SU-DHL-6 (cell line): ENCODE measurements around the gene PHB1.

ENCODE experiments used
- EZH2phosphoT487 ChIP-seq: fragments of 200-600 bp; sonication (generic), shearing (Covaris generic); conservative IDR thresholded peaks from 2 replicates; pipeline ENCODE4 v1.6.1; 2018; ENCODE audit warnings: mild to moderate bottlenecking, antibody characterized with exemption, low read length, moderate library complexity, mixed read lengths
- TF ChIP-seq, protein P1 (sequence below): fragments of 200-600 bp; sonication (generic); IDR thresholded peaks from one replicate; pipeline ENCODE4 v1.5.1; 2017; ENCODE audit warnings: antibody characterized with exemption, mild to moderate bottlenecking, low read length, moderate library complexity; ENCODE audit not compliant: insufficient read depth, poor library complexity, severe bottlenecking

DNA sequence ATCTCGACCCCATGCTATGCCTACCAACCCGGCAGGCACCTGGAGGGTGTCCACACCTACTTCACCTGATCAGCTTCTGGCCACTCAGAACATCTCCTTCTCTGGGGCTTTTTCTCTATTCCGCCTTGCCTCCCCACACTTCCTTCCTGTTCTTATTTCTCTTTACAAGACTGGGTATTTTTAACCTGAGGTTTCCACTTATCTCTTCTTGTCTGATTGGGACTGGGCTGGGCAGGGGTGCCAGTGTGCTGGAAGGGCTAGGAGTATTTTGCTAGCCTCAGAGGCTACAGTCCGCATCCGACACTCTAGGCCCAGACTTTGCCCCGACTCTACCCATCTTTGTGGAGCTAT is 26.4 kb downstream of the PHB1 start:
- TF ChIP-seq, protein P1, sequence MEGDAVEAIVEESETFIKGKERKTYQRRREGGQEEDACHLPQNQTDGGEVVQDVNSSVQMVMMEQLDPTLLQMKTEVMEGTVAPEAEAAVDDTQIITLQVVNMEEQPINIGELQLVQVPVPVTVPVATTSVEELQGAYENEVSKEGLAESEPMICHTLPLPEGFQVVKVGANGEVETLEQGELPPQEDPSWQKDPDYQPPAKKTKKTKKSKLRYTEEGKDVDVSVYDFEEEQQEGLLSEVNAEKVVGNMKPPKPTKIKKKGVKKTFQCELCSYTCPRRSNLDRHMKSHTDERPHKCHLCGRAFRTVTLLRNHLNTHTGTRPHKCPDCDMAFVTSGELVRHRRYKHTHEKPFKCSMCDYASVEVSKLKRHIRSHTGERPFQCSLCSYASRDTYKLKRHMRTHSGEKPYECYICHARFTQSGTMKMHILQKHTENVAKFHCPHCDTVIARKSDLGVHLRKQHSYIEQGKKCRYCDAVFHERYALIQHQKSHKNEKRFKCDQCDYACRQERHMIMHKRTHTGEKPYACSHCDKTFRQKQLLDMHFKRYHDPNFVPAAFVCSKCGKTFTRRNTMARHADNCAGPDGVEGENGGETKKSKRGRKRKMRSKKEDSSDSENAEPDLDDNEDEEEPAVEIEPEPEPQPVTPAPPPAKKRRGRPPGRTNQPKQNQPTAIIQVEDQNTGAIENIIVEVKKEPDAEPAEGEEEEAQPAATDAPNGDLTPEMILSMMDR = no peak
- no peak for TF ChIP-seq EZH2phosphoT487
